KMS-11 (cell line): ENCODE data around the gene MTCH2.

Experiments used
- H2AFZ ChIP-seq: fragments of 200-600 bp; sonication (generic); 2 replicates; pipeline ENCODE4 v1.6.1; 2016; ENCODE audit warnings: antibody characterized with exemption, mixed run types, low read depth
- H3K27ac ChIP-seq: fragments of 200-600 bp; sonication (generic); 2 replicates; pipeline ENCODE4 v1.6.1; 2016; ENCODE audit warnings: mild to moderate bottlenecking, mixed run types
- H3K27me3 ChIP-seq: fragments of 200-600 bp; sonication (generic); 2 replicates; pipeline ENCODE4 v1.6.1; 2017; ENCODE audit warnings: mild to moderate bottlenecking, low read depth, mixed run types, moderate library complexity; ENCODE audit not compliant: insufficient read depth
- H3K36me3 ChIP-seq: fragments of 200-600 bp; sonication (generic); 2 replicates; pipeline ENCODE4 v1.6.1; 2017; ENCODE audit warnings: mild to moderate bottlenecking, mixed run types; ENCODE audit not compliant: insufficient read depth
- H3K4me1 ChIP-seq: fragments of 200-600 bp; sonication (generic); 2 replicates; pipeline ENCODE4 v1.6.1; 2016; ENCODE audit warnings: mild to moderate bottlenecking, low read depth, mixed run types; ENCODE audit not compliant: poor library complexity, severe bottlenecking
- H3K4me2 ChIP-seq: fragments of 200-600 bp; sonication (generic); 2 replicates; pipeline ENCODE4 v1.7.0; 2016; ENCODE audit warnings: mild to moderate bottlenecking, mixed run types
- H3K4me3 ChIP-seq: fragments of 200-600 bp; sonication (generic); IDR thresholded peaks from 2 replicates; pipeline ENCODE4 v1.6.1; 2017; ENCODE audit warnings: low read depth, low read length, mixed read lengths; ENCODE audit not compliant: insufficient read depth
- H3K79me2 ChIP-seq: fragments of 200-600 bp; sonication (generic); 2 replicates; pipeline ENCODE4 v1.6.1; 2016; ENCODE audit warnings: low read depth, mixed run types; ENCODE audit not compliant: insufficient read depth
- H3K9ac ChIP-seq: fragments of 200-600 bp; sonication (generic); 2 replicates; pipeline ENCODE4 v1.6.1; 2016; ENCODE audit warnings: mild to moderate bottlenecking, mixed run types
- H4K20me1 ChIP-seq: fragments of 200-600 bp; sonication (generic); 2 replicates; pipeline ENCODE4 v1.6.1; 2016; ENCODE audit warnings: mild to moderate bottlenecking, mixed run types; ENCODE audit not compliant: insufficient read depth
- TF ChIP-seq, protein P1 (sequence below): fragments of 200-600 bp; sonication (generic); conservative IDR thresholded peaks from 2 replicates; pipeline ENCODE4 v1.6.1; 2017; ENCODE audit warnings: low read depth, mild to moderate bottlenecking, antibody characterized with exemption, low read length, moderate library complexity, mixed read lengths

Gene MTCH2

DNA sequence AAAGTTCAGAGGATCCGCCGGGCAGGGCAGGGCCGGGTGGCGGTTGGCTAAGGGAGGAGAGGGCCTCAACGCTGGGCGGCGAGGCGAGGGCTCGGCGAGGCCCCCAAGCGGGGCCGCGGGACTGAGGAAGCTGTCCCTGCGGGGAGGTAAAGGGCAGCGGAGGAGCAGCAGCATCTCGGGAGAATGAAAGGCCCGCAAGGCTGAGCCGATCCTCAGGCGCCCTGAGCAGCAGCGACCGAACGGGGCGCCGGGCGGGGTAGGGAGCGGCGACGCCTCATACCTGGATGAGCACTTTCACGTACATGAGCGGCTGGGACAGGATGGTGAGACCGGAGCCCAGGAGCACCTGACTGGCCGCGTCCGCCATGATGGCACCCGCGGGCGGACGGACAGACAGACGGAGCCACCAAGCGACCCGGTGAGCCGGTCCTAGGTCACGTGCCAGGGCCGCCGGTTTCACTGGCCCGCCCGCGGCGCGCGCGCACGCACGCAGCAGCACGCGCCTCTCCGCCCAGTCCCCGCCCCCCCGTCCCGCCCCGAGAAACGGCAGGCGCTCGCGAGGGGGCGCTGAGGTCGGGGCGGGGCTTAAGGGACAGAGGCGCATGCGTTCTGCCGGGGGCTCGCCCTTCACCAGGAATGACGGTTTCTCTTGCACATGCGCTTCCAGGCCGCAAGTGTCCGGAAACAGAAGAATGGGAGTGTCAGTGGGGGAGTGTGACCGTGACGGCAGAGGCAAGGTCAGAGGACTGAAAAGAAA lies at the start of gene MTCH2:
MTCH2 (minus strand) TSS at position 461 of the 757 bp plus-strand sequence; CDS start at position 367, 94 bp downstream.
- Histone ChIP-seq H2AFZ (peak within 1 kb of the TSS; percentile 75), H3K4me1 (peaks cover 14% of the 10 kb centered on the region), H3K36me3 (peaks cover 12% of the 10 kb centered on the region; the same call in 1 of the 2 replicates), H3K27me3 (no peaks in the 10 kb centered on the region), H3K9ac (peak within 1 kb of the TSS; percentile 94), H3K27ac (peak within 1 kb of the TSS; percentile 74), H4K20me1 (no peaks in the 10 kb centered on the region), H3K79me2 (peaks cover 26% of the 10 kb centered on the region), H3K4me2 (peak within 1 kb of the TSS; percentile 72), H3K4me3 (no peak within 1 kb of the TSS)
- TF ChIP-seq, protein P1, sequence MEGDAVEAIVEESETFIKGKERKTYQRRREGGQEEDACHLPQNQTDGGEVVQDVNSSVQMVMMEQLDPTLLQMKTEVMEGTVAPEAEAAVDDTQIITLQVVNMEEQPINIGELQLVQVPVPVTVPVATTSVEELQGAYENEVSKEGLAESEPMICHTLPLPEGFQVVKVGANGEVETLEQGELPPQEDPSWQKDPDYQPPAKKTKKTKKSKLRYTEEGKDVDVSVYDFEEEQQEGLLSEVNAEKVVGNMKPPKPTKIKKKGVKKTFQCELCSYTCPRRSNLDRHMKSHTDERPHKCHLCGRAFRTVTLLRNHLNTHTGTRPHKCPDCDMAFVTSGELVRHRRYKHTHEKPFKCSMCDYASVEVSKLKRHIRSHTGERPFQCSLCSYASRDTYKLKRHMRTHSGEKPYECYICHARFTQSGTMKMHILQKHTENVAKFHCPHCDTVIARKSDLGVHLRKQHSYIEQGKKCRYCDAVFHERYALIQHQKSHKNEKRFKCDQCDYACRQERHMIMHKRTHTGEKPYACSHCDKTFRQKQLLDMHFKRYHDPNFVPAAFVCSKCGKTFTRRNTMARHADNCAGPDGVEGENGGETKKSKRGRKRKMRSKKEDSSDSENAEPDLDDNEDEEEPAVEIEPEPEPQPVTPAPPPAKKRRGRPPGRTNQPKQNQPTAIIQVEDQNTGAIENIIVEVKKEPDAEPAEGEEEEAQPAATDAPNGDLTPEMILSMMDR, result no peak

DNA sequence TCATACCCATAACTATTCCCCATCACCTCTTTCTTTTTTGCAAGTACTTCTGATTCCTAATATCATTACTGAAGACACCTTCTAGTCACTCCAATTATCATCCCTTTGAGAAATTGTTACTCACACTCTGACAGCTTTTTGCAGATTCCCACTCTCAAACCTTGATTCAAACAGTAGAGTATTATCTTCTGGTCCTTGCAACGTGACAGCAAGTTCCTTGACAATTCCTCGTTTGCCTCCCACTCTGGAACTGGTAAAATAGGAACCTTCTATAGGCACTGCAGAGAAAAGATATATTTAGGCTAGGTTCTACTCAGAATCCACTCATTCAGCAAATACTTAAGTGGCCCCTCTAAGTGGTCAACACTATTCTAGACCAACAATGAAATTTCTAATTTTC lies 49.6 kb upstream of the MTCH2 start:
- Histone ChIP-seq H3K4me1 (no peaks in the 10 kb centered on the region), H3K4me2 (no peak overlapping the region), H3K27ac (no peak overlapping the region), H2AFZ (no peak overlapping the region), H3K27me3 (no peaks in the 10 kb centered on the region), H4K20me1 (no peaks in the 10 kb centered on the region), H3K79me2 (no peaks in the 10 kb centered on the region), H3K9ac (no peak overlapping the region), H3K4me3 (no peak overlapping the region), H3K36me3 (no peaks in the 10 kb centered on the region)
- TF ChIP-seq, protein P1, result no peak

DNA sequence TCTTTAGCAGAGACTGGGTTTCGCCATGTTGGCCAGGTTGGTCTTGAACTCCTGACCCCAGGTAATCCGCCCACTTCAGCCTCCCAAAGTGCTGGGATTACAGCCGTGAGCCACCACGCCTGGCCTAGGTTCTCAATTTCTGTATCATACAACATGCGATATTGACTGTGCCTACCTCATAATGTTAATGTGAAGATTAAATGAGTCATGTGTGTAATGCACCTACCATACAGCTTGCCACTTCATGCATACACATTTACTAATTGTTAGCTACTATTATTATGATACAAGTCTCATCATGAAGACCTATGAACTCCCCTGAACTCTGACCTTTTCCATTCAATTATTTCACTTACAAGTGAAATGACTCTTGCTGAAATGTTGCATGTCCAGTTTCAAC lies 47.1 kb upstream of the MTCH2 start:
- no peaks in the 10 kb centered on the region for H3K36me3 ChIP-seq
- no peak overlapping the region for H3K27ac ChIP-seq
- H2AFZ ChIP-seq, result no peak overlapping the region
- no peak overlapping the region for H3K4me3 ChIP-seq
- H4K20me1 ChIP-seq, result no peaks in the 10 kb centered on the region
- H3K79me2 ChIP-seq, result no peaks in the 10 kb centered on the region
- no peaks in the 10 kb centered on the region for H3K27me3 ChIP-seq
- no peaks in the 10 kb centered on the region for H3K4me1 ChIP-seq
- TF ChIP-seq, protein P1, result no peak
- no peak overlapping the region for H3K4me2 ChIP-seq
- H3K9ac ChIP-seq, result no peak overlapping the region

DNA sequence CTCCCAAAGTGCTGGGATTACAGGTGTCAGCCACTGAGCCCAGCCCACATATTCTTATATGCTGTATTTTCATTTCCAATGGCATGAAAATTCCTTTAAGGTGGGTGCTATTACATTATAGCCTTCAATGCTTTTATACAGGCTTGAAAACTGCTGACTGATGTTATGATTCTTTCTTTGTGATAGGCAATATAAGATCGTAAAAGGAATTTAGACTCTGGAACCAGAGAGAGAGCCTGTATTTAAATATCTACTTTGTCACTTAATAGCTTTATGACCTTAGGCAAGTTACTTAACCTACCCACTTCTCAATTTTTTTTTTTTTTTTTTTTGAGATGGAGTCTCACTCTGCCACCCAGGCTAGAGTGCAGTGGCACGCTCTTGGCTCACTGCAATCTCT lies 46.6 kb upstream of the MTCH2 start:
- H3K4me2 ChIP-seq, result no peak overlapping the region
- no peak overlapping the region for H2AFZ ChIP-seq
- TF ChIP-seq, protein P1, result no peak
- H3K4me1 ChIP-seq, result no peaks in the 10 kb centered on the region
- H3K27ac ChIP-seq, result no peak overlapping the region
- H3K79me2 ChIP-seq, result no peaks in the 10 kb centered on the region
- no peaks in the 10 kb centered on the region for H3K27me3 ChIP-seq
- H3K4me3 ChIP-seq, result no peak overlapping the region
- H3K9ac ChIP-seq, result no peak overlapping the region
- no peaks in the 10 kb centered on the region for H3K36me3 ChIP-seq
- no peaks in the 10 kb centered on the region for H4K20me1 ChIP-seq
